ENCODE measurements around the gene ZBTB17.

GRCh38 chr1:15966081-15966955, 9.6 kb downstream of the ZBTB17 start:
- no peak for TF ChIP-seq ZNF274 (IDR thresholded peaks at IDR 0.05; ENCODE audit: low read depth, low read length)
- TF ChIP-seq YY1 (IDR thresholded peaks at IDR 0.05; ENCODE audit: insufficient read depth, insufficient read length), result no peak

Data from NT2/D1 (cell line).